Measurements from ENCODE around the gene PRKCSH. TPM values are rescaled to one million over a fixed set of nuclear protein-coding genes. Genes with fewer than 3 reads are reported as not detected.
A peak's percentile ranks its signal among the peaks of the same experiment; 100 is the strongest.

The PRKCSH gene
- total and polyA plus RNA-seq, 2 experiments from 2014 or later = 85.3 to 130 TPM

DNA sequence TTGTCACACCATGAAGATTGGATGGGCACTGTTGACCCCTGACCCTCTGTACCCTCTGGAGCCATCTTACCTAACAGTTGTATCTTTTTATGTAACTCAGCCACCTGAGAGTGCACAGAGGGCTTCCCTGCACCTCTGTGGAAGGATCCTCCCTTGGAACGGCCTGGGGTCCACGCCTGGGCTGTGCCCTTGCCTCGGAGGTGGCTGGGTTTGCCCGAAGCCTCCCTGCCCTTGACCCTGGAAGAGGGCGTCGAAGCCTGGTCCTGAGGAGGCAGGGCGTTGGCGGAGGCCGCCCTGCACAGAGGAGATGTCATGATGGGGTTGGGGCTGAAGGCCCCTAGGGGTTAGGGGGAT lies 755 bp upstream of the PRKCSH start (continued):
- TF ChIP-seq, protein P1, sequence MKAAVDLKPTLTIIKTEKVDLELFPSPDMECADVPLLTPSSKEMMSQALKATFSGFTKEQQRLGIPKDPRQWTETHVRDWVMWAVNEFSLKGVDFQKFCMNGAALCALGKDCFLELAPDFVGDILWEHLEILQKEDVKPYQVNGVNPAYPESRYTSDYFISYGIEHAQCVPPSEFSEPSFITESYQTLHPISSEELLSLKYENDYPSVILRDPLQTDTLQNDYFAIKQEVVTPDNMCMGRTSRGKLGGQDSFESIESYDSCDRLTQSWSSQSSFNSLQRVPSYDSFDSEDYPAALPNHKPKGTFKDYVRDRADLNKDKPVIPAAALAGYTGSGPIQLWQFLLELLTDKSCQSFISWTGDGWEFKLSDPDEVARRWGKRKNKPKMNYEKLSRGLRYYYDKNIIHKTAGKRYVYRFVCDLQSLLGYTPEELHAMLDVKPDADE (IDR thresholded peaks at IDR 0.05) = no peak
- no peak for TF ChIP-seq EZH2 (IDR thresholded peaks at IDR 0.05; ENCODE audit: low read depth, unreplicated experiment)

DNA sequence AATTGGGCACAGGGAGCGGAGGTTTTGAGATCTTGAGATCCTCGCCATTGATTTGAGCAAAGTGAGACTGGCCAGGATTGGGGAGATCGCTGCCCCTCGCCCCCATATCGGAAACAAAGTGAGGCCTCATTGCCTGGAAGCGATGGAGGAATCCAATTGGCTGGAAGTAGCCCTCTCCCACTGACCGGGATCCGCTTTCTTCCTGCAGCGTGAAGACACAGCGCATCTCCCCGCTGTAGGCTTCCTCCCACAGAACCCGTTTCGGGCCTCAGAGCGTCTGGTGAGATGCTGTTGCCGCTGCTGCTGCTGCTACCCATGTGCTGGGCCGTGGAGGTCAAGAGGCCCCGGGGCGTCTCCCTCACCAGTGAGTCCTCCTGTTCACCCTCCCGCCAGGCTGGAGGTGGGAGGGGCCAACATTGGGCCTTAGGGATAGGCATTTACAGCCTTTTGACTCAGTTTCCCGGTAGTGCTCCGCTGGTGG lies 438 bp downstream of the PRKCSH start:
- Histone ChIP-seq H3K4me3 (peak overlapping the region; percentile 69), H3K36me3 (ENCODE audit: insufficient read depth) (peaks cover 32% of the 10 kb centered on the region), H3K27ac (ENCODE audit: low read depth) (peak overlapping the region; percentile 81; the same call in 1 of the 2 replicates), H3K4me2 (peak overlapping the region; percentile 93), H4K20me1 (replicated peaks; ENCODE audit: insufficient read depth) (peaks cover 3% of the 10 kb centered on the region; the same call in 1 of the 2 replicates), H3K9me2 (ENCODE audit: insufficient read depth) (no peaks in the 10 kb centered on the region), H3K4me1 (ENCODE audit: insufficient read depth) (peaks cover 11% of the 10 kb centered on the region; the same call in 1 of the 2 replicates), H2AFZ (peak overlapping the region; percentile 10; the same call in 1 of the 2 replicates), H3K27me3 (ENCODE audit: insufficient read depth) (no peaks in the 10 kb centered on the region), H3K79me2 (replicated peaks; ENCODE audit: insufficient read depth) (peaks cover 19% of the 10 kb centered on the region), H3F3A (replicated peaks; ENCODE audit: low read depth) (peaks cover 5% of the 10 kb centered on the region; the same call in 1 of the 2 replicates)
- Mint-ChIP-seq H3K27me3 (ENCODE audit: insufficient read depth, low read depth, poor library complexity) (peaks cover 15% of the 10 kb centered on the region), H3K9me3 (no peaks in the 10 kb centered on the region), H3K4me1 (peaks cover 6% of the 10 kb centered on the region; the same call in 2 of the 3 replicates), H3K4me3 (peak overlapping the region; percentile 99), H3K36me3 (ENCODE audit: low read depth) (peaks cover 51% of the 10 kb centered on the region), H3K27ac (peak overlapping the region; percentile 100)
- DNase-seq (ENCODE audit: low spot score) = peak; percentile 53
- peak; percentile 6 for ATAC-seq
- TF ChIP-seq EZH2 (IDR thresholded peaks at IDR 0.05; ENCODE audit: low read depth, unreplicated experiment) (no peak), POLR2AphosphoS5 (IDR thresholded peaks at IDR 0.05; ENCODE audit: low read depth) (no peak), ZNF114 (CRISPR knock-in tag; IDR thresholded peaks at IDR 0.05) (no peak), ZNF331 (CRISPR knock-in tag; IDR thresholded peaks at IDR 0.05; ENCODE audit: low read depth) (no peak), JUNB (IDR thresholded peaks at IDR 0.05; ENCODE audit: unreplicated experiment) (no peak), CREB1 (CRISPR knock-in tag; IDR thresholded peaks at IDR 0.05; ENCODE audit: low read depth) (no peak), EZH2phosphoT487 (IDR thresholded peaks at IDR 0.05; ENCODE audit: unreplicated experiment) (no peak), NANOG (IDR thresholded peaks at IDR 0.05; ENCODE audit: borderline replicate concordance) (no peak)
- TF ChIP-seq, protein P1 (IDR thresholded peaks at IDR 0.05) = no peak
- TF ChIP-seq, protein P2, sequence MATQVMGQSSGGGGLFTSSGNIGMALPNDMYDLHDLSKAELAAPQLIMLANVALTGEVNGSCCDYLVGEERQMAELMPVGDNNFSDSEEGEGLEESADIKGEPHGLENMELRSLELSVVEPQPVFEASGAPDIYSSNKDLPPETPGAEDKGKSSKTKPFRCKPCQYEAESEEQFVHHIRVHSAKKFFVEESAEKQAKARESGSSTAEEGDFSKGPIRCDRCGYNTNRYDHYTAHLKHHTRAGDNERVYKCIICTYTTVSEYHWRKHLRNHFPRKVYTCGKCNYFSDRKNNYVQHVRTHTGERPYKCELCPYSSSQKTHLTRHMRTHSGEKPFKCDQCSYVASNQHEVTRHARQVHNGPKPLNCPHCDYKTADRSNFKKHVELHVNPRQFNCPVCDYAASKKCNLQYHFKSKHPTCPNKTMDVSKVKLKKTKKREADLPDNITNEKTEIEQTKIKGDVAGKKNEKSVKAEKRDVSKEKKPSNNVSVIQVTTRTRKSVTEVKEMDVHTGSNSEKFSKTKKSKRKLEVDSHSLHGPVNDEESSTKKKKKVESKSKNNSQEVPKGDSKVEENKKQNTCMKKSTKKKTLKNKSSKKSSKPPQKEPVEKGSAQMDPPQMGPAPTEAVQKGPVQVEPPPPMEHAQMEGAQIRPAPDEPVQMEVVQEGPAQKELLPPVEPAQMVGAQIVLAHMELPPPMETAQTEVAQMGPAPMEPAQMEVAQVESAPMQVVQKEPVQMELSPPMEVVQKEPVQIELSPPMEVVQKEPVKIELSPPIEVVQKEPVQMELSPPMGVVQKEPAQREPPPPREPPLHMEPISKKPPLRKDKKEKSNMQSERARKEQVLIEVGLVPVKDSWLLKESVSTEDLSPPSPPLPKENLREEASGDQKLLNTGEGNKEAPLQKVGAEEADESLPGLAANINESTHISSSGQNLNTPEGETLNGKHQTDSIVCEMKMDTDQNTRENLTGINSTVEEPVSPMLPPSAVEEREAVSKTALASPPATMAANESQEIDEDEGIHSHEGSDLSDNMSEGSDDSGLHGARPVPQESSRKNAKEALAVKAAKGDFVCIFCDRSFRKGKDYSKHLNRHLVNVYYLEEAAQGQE (IDR thresholded peaks at IDR 0.05; ENCODE audit: unreplicated experiment) = no peak
- TF ChIP-seq, protein P3, sequence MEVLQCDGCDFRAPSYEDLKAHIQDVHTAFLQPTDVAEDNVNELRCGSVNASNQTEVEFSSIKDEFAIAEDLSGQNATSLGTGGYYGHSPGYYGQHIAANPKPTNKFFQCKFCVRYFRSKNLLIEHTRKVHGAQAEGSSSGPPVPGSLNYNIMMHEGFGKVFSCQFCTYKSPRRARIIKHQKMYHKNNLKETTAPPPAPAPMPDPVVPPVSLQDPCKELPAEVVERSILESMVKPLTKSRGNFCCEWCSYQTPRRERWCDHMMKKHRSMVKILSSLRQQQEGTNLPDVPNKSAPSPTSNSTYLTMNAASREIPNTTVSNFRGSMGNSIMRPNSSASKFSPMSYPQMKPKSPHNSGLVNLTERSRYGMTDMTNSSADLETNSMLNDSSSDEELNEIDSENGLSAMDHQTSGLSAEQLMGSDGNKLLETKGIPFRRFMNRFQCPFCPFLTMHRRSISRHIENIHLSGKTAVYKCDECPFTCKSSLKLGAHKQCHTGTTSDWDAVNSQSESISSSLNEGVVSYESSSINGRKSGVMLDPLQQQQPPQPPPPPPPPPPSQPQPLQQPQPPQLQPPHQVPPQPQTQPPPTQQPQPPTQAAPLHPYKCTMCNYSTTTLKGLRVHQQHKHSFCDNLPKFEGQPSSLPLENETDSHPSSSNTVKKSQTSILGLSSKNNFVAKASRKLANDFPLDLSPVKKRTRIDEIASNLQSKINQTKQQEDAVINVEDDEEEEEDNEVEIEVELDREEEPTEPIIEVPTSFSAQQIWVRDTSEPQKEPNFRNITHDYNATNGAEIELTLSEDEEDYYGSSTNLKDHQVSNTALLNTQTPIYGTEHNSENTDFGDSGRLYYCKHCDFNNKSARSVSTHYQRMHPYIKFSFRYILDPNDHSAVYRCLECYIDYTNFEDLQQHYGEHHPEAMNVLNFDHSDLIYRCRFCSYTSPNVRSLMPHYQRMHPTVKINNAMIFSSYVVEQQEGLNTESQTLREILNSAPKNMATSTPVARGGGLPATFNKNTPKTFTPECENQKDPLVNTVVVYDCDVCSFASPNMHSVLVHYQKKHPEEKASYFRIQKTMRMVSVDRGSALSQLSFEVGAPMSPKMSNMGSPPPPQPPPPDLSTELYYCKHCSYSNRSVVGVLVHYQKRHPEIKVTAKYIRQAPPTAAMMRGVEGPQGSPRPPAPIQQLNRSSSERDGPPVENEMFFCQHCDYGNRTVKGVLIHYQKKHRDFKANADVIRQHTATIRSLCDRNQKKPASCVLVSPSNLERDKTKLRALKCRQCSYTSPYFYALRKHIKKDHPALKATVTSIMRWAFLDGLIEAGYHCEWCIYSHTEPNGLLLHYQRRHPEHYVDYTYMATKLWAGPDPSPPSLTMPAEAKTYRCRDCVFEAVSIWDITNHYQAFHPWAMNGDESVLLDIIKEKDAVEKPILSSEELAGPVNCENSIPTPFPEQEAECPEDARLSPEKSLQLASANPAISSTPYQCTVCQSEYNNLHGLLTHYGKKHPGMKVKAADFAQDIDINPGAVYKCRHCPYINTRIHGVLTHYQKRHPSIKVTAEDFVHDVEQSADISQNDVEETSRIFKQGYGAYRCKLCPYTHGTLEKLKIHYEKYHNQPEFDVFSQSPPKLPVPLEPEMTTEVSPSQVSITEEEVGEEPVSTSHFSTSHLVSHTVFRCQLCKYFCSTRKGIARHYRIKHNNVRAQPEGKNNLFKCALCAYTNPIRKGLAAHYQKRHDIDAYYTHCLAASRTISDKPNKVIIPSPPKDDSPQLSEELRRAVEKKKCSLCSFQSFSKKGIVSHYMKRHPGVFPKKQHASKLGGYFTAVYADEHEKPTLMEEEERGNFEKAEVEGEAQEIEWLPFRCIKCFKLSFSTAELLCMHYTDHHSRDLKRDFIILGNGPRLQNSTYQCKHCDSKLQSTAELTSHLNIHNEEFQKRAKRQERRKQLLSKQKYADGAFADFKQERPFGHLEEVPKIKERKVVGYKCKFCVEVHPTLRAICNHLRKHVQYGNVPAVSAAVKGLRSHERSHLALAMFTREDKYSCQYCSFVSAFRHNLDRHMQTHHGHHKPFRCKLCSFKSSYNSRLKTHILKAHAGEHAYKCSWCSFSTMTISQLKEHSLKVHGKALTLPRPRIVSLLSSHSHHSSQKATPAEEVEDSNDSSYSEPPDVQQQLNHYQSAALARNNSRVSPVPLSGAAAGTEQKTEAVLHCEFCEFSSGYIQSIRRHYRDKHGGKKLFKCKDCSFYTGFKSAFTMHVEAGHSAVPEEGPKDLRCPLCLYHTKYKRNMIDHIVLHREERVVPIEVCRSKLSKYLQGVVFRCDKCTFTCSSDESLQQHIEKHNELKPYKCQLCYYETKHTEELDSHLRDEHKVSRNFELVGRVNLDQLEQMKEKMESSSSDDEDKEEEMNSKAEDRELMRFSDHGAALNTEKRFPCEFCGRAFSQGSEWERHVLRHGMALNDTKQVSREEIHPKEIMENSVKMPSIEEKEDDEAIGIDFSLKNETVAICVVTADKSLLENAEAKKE (CRISPR knock-in tag; IDR thresholded peaks at IDR 0.05) = no peak

Measured in GM23338 (cell line).